Measurements from ENCODE around the gene CABLES1. TPM values are rescaled to one million over a fixed set of nuclear protein-coding genes. Genes with fewer than 3 reads are reported as not detected.
"Not testable (repeated sequence)": the region's sequence is repeated elsewhere in the genome, so short reads cannot be mapped to it uniquely, and the experiment has no call there.

CABLES1 gene
- total RNA-seq, 1 experiment from 2014 or later = 11.8 TPM

- DNase-seq = peak in 1 of 2 experiments; percentile 56
- no peaks in the 10 kb centered on the region for H4K20me1 ChIP-seq (ENCODE audit: insufficient read depth)
- intact Hi-C loops (cut with micrococcal nuclease; ENCODE audit: unreplicated experiment) = loop anchor here (5.0 kb wide), 1 partner anchor 76 kb away; no protein-coding TSS in a partner anchor
- CTCF ChIA-PET = no interaction called here
- peaks cover 49% of the 10 kb centered on the region for H3K4me1 ChIP-seq (replicated peaks; ENCODE audit: insufficient read depth)
- no peak overlapping the region for H3K27ac ChIP-seq
- H3K4me2 ChIP-seq = no peak overlapping the region
- no TSS peak for BruUV-seq (replicated peaks)
- H3K9me3 ChIP-seq (ENCODE audit: insufficient read depth, low read depth) = no peaks in the 10 kb centered on the region
- peaks cover 41% of the 10 kb centered on the region for H3F3A ChIP-seq (ENCODE audit: insufficient read depth, low read depth)
- POLR2A ChIA-PET (ENCODE audit: unreplicated experiment) = interaction anchor here (0.6 kb wide), 1 partner anchor 495 kb away, joined by 5 read pairs; no protein-coding TSS in a partner anchor
- H3K79me2 ChIP-seq (ENCODE audit: low read depth) = no peaks in the 10 kb centered on the region
- no peak for TF ChIP-seq EZH2 (IDR thresholded peaks at IDR 0.05; ENCODE audit: low read depth)
- no peaks in the 10 kb centered on the region for H3K9me2 ChIP-seq (ENCODE audit: insufficient read depth)
- H3K27me3 ChIP-seq (ENCODE audit: insufficient read depth, low read depth) = no peaks in the 10 kb centered on the region
- H3K4me3 ChIP-seq = no peak overlapping the region
- H3K36me3 ChIP-seq (ENCODE audit: low read depth) = no peaks in the 10 kb centered on the region
- H2AFZ ChIP-seq = no peak overlapping the region
Observed at GRCh38 chr18:23108496-23108895, 26.8 kb upstream of the CABLES1 start.

- H3K27ac ChIP-seq; H3K9me3 ChIP-seq (ENCODE audit: insufficient read depth, low read depth); CTCF ChIA-PET; H4K20me1 ChIP-seq (ENCODE audit: insufficient read depth); H3K9me2 ChIP-seq (ENCODE audit: insufficient read depth); H3K27me3 ChIP-seq (ENCODE audit: insufficient read depth, low read depth); POLR2A ChIA-PET (ENCODE audit: unreplicated experiment); H3K36me3 ChIP-seq (ENCODE audit: low read depth); H2AFZ ChIP-seq; H3K79me2 ChIP-seq (ENCODE audit: low read depth); DNase-seq; H3K4me3 ChIP-seq; H3K4me2 ChIP-seq; BruUV-seq (replicated peaks): not testable (repeated sequence)
- peaks cover 43% of the 10 kb centered on the region for H3K4me1 ChIP-seq (replicated peaks; ENCODE audit: insufficient read depth)
- intact Hi-C loops (cut with micrococcal nuclease; ENCODE audit: unreplicated experiment) = loop anchor here (5.0 kb wide), 1 partner anchor 77 kb away; no protein-coding TSS in a partner anchor
- H3F3A ChIP-seq (ENCODE audit: insufficient read depth, low read depth) = peaks cover 41% of the 10 kb centered on the region
Observed at GRCh38 chr18:23109163-23109562, 26.1 kb upstream of the CABLES1 start.

- no peak overlapping the region for H3K4me2 ChIP-seq
- DNase-seq = no peak
- no peak overlapping the region for H3K27ac ChIP-seq
- no peak overlapping the region for H3K4me3 ChIP-seq
- H3K4me1 ChIP-seq (replicated peaks; ENCODE audit: insufficient read depth) = peaks cover 24% of the 10 kb centered on the region
- no peaks in the 10 kb centered on the region for H4K20me1 ChIP-seq (ENCODE audit: insufficient read depth)
- intact Hi-C loops (cut with micrococcal nuclease; ENCODE audit: unreplicated experiment) = no loop called here
- no peak overlapping the region for H2AFZ ChIP-seq
- H3K79me2 ChIP-seq (ENCODE audit: low read depth) = no peaks in the 10 kb centered on the region
- POLR2A ChIA-PET (ENCODE audit: unreplicated experiment) = no interaction called here
- CTCF ChIA-PET = no interaction called here
- no TSS peak for BruUV-seq (replicated peaks)
- no peaks in the 10 kb centered on the region for H3K9me2 ChIP-seq (ENCODE audit: insufficient read depth)
- H3F3A ChIP-seq (ENCODE audit: insufficient read depth, low read depth) = peaks cover 19% of the 10 kb centered on the region
- H3K27me3 ChIP-seq (ENCODE audit: insufficient read depth, low read depth) = no peaks in the 10 kb centered on the region
- no peaks in the 10 kb centered on the region for H3K36me3 ChIP-seq (ENCODE audit: low read depth)
- TF ChIP-seq CTCF (conservative IDR thresholded peaks at IDR 0.05) (no peak), EZH2 (IDR thresholded peaks at IDR 0.05; ENCODE audit: low read depth) (no peak)
- no peaks in the 10 kb centered on the region for H3K9me3 ChIP-seq (ENCODE audit: insufficient read depth, low read depth)
Observed at GRCh38 chr18:23113576-23113975, 21.7 kb upstream of the CABLES1 start.

GRCh38 chr18:23114171-23114881, 21.0 kb upstream of the CABLES1 start:
- Histone ChIP-seq H3K4me2 (0 out of 2 replicates have a peak overlapping the region, but pooled peaks have one; percentile 22), H3K79me2 (ENCODE audit: low read depth) (no peaks in the 10 kb centered on the region), H3F3A (ENCODE audit: insufficient read depth, low read depth) (peaks cover 16% of the 10 kb centered on the region), H3K9me3 (ENCODE audit: insufficient read depth, low read depth) (no peaks in the 10 kb centered on the region), H2AFZ (no peak overlapping the region), H3K27ac (no peak overlapping the region), H3K27me3 (ENCODE audit: insufficient read depth, low read depth) (no peaks in the 10 kb centered on the region), H3K36me3 (ENCODE audit: low read depth) (no peaks in the 10 kb centered on the region), H3K4me3 (no peak overlapping the region), H3K4me1 (replicated peaks; ENCODE audit: insufficient read depth) (peaks cover 24% of the 10 kb centered on the region), H4K20me1 (ENCODE audit: insufficient read depth) (no peaks in the 10 kb centered on the region), H3K9me2 (ENCODE audit: insufficient read depth) (no peaks in the 10 kb centered on the region)
- DNase-seq = no peak
- BruUV-seq (replicated peaks) = no TSS peak
- ChIA-PET POLR2A (ENCODE audit: unreplicated experiment) (no interaction called here), CTCF (no interaction called here)
- intact Hi-C loops (cut with micrococcal nuclease; ENCODE audit: unreplicated experiment) = no loop called here
- TF ChIP-seq CTCF (conservative IDR thresholded peaks at IDR 0.05) (no peak), EZH2 (IDR thresholded peaks at IDR 0.05; ENCODE audit: low read depth) (no peak)
